Panc1 (cell line): ENCODE results near the gene ZNF607. TPM values are rescaled to one million over a fixed set of nuclear protein-coding genes. Genes with fewer than 3 reads are reported as not detected.

Source experiments
- ATAC-seq: fragments of 200-7000 bp; cut with Tn5 transposase; 2 replicates; pipeline ENCODE4 v1.9.1; 2020; ENCODE audit warnings: mild to moderate bottlenecking, moderate library complexity
- BruUV-seq: library from RNA; stranded (reverse); fragments of 400-500 nt; replicated peaks from 2 replicates; lab custom pipeline; 2021; lab: Mats Ljungman, UMichigan
- CTCF ChIA-PET: fragments of 300-600 bp; sonication (Branson Sonifier 250); formaldehyde crosslinking; loops from one replicate; lab custom pipeline; 2022; ENCODE audit warnings: antibody characterized with exemption; lab: Charles Lee
- POLR2A ChIA-PET: fragments of 300-600 bp; sonication (Branson Sonifier 250); formaldehyde crosslinking; loops from one replicate; lab custom pipeline; 2022; ENCODE audit warnings: antibody characterized with exemption; lab: Charles Lee
- DNase-seq: peaks from one replicate; pipeline ENCODE4 v3.0.0-alpha.2; 2010; ENCODE audit warnings: low read depth, low spot score
- H3K27ac ChIP-seq: 2 replicates; pipeline ENCODE4 v1.5.1; 2011; ENCODE audit warnings: mild to moderate bottlenecking, low read length, inconsistent platforms
- H3K27me3 ChIP-seq: fragments of 200-500 bp; sonication (Bioruptor generic); 2 replicates; pipeline ENCODE4 v1.6.0; 2014; ENCODE audit warnings: low read length, inconsistent platforms; ENCODE audit not compliant: control insufficient read depth, insufficient read depth
- H3K36me3 ChIP-seq: fragments of 200-500 bp; sonication (Bioruptor generic); 2 replicates; pipeline ENCODE4 v1.5.1; 2014; ENCODE audit warnings: inconsistent platforms, mild to moderate bottlenecking, low read length, moderate library complexity; ENCODE audit not compliant: control insufficient read depth, insufficient read depth
- H3K4me1 ChIP-seq: 2 replicates; pipeline ENCODE4 v1.5.1; 2011; ENCODE audit warnings: inconsistent platforms, mild to moderate bottlenecking, low read length, moderate library complexity; ENCODE audit not compliant: control insufficient read depth, insufficient read depth
- H3K4me3 ChIP-seq, 2 experiments: 2 replicates each; pipeline ENCODE4 v1.5.1; 2011 to 2012; ENCODE audit warnings: low read depth in 2 of 2, low read length in 2 of 2, mild to moderate bottlenecking in 2 of 2, inconsistent platforms in 1 of 2, moderate library complexity in 1 of 2
- H3K9me3 ChIP-seq: fragments of 200-500 bp; sonication (Bioruptor generic); 2 replicates; pipeline ENCODE4 v1.5.1; 2014; ENCODE audit warnings: low read depth, mild to moderate bottlenecking, inconsistent platforms, low read length, moderate library complexity; ENCODE audit not compliant: control insufficient read depth, insufficient read depth
- POLR2AphosphoS5 ChIP-seq: IDR thresholded peaks from 2 replicates; pipeline ENCODE4 v1.6.1; 2012; ENCODE audit warnings: mild to moderate bottlenecking, low read depth, low read length, moderate library complexity
- SIN3A ChIP-seq: IDR thresholded peaks from 2 replicates; pipeline ENCODE4 v1.6.1; 2012; ENCODE audit warnings: low read depth, mild to moderate bottlenecking, low read length, moderate library complexity, borderline replicate concordance; ENCODE audit not compliant: insufficient read depth
- TCF7L2 ChIP-seq: IDR thresholded peaks from 2 replicates; pipeline ENCODE4 v1.6.1; 2011; ENCODE audit warnings: mild to moderate bottlenecking, low read depth, low read length, inconsistent platforms
- in situ Hi-C: cut with HindIII; loops from 2 replicates; pipeline ENCODE4 v1.10.0; 2016; ENCODE audit warnings: low sequenced_read_pairs, low pct_unique_long_range_greater_than_20kb
- intact Hi-C: fragments of 100-400 bp; cut with micrococcal nuclease; formaldehyde crosslinking; loops from one replicate; pipeline ENCODE4 v1.10.0; 2022; ENCODE audit not compliant: unreplicated experiment
- total RNA-seq: library from RNA; stranded (reverse); gene quantifications from one replicate; pipeline ENCODE4 v1.2.1, GENCODE V29; 2021; ENCODE audit not compliant: unreplicated experiment
- TF ChIP-seq, protein P1 (sequence below): fragments of 450-650 bp; IDR thresholded peaks from 2 replicates; pipeline ENCODE4 v1.5.1; 2017; ENCODE audit warnings: mild to moderate bottlenecking
- TF ChIP-seq, protein P2 (sequence below), 2 experiments: IDR thresholded peaks; 2 replicates each; pipeline ENCODE4 v1.6.1; 2011 to 2012; ENCODE audit warnings: low read depth in 2 of 2, control low read depth in 1 of 2, low read length in 1 of 2, mild to moderate bottlenecking in 1 of 2, moderate library complexity in 1 of 2; ENCODE audit not compliant: insufficient read depth in 1 of 2

The ZNF607 gene
- total RNA-seq, 1 experiment from 2014 or later: 17.3 TPM

DNA sequence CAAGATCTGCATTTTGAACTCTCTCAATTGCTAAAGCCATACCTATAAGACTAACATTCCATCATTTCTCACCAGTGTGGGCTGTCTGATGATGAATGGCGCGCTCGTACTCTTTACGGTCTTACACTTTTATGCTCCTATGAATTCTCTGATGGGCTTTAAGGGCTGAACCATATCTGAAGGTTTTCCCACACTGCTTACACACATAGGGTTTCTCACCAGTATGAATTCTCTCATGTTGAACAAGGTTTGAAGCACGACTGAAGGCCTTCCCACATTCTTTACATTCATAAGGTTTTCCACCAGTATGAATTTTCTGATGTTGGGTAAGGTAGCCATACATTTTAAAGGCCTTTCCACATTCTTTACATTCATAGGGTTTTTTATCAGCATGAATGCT, 18.8 kb upstream of the ZNF607 start:
- DNase-seq (no peak), ATAC-seq (no peak)
- Histone ChIP-seq H3K27ac (no peak overlapping the region), H3K4me3 (no peak overlapping the region), H3K27me3 (no peaks in the 10 kb centered on the region), H3K4me1 (no peaks in the 10 kb centered on the region), H3K36me3 (no peaks in the 10 kb centered on the region), H3K9me3 (peaks cover 44% of the 10 kb centered on the region)
- TF ChIP-seq, protein P1, sequence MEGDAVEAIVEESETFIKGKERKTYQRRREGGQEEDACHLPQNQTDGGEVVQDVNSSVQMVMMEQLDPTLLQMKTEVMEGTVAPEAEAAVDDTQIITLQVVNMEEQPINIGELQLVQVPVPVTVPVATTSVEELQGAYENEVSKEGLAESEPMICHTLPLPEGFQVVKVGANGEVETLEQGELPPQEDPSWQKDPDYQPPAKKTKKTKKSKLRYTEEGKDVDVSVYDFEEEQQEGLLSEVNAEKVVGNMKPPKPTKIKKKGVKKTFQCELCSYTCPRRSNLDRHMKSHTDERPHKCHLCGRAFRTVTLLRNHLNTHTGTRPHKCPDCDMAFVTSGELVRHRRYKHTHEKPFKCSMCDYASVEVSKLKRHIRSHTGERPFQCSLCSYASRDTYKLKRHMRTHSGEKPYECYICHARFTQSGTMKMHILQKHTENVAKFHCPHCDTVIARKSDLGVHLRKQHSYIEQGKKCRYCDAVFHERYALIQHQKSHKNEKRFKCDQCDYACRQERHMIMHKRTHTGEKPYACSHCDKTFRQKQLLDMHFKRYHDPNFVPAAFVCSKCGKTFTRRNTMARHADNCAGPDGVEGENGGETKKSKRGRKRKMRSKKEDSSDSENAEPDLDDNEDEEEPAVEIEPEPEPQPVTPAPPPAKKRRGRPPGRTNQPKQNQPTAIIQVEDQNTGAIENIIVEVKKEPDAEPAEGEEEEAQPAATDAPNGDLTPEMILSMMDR: no peak
- no peak for TF ChIP-seq POLR2AphosphoS5
- TF ChIP-seq SIN3A: no peak
- TF ChIP-seq, protein P2, sequence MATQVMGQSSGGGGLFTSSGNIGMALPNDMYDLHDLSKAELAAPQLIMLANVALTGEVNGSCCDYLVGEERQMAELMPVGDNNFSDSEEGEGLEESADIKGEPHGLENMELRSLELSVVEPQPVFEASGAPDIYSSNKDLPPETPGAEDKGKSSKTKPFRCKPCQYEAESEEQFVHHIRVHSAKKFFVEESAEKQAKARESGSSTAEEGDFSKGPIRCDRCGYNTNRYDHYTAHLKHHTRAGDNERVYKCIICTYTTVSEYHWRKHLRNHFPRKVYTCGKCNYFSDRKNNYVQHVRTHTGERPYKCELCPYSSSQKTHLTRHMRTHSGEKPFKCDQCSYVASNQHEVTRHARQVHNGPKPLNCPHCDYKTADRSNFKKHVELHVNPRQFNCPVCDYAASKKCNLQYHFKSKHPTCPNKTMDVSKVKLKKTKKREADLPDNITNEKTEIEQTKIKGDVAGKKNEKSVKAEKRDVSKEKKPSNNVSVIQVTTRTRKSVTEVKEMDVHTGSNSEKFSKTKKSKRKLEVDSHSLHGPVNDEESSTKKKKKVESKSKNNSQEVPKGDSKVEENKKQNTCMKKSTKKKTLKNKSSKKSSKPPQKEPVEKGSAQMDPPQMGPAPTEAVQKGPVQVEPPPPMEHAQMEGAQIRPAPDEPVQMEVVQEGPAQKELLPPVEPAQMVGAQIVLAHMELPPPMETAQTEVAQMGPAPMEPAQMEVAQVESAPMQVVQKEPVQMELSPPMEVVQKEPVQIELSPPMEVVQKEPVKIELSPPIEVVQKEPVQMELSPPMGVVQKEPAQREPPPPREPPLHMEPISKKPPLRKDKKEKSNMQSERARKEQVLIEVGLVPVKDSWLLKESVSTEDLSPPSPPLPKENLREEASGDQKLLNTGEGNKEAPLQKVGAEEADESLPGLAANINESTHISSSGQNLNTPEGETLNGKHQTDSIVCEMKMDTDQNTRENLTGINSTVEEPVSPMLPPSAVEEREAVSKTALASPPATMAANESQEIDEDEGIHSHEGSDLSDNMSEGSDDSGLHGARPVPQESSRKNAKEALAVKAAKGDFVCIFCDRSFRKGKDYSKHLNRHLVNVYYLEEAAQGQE (IDR thresholded peaks at IDR 0.05; ENCODE audit: insufficient read depth in 1 of 2, low read depth in 2 of 2, low read length in 1 of 2): no peak
- TF ChIP-seq TCF7L2: no peak
- POLR2A ChIA-PET: no interaction called here
- in situ Hi-C loops (no loop called here), intact Hi-C loops (no loop called here)
- CTCF ChIA-PET: no interaction called here
- BruUV-seq: no TSS peak

DNA sequence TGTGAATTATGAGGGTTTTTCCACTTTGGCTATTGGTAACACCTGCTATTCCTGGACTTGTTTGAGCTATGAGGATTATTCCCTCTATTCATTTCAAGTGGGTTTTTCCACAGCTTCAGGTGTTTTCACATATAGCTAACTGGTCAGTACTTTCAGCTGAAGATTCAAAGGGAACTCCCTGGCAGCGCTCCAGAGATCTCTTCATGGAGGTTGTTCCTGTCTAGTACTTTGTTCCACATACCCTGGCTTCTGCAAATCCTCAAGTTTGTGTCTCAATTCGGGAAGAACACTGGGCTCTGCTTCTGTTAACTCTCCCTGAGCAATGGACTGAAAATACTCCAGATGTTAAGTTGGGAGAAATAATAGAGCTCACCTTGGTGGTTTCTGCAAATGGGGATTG, 5.6 kb upstream of the ZNF607 start:
- ChIA-PET CTCF (no interaction called here), POLR2A (no interaction called here)
- no peak for ATAC-seq
- Histone ChIP-seq H3K4me1 (no peaks in the 10 kb centered on the region), H3K36me3 (no peaks in the 10 kb centered on the region), H3K27me3 (no peaks in the 10 kb centered on the region), H3K27ac (no peak overlapping the region), H3K4me3 (no peak overlapping the region), H3K9me3 (no peaks in the 10 kb centered on the region)
- no TSS peak for BruUV-seq
- TF ChIP-seq TCF7L2: no peak
- TF ChIP-seq, protein P2 (IDR thresholded peaks at IDR 0.05; ENCODE audit: insufficient read depth in 1 of 2, low read depth in 2 of 2, low read length in 1 of 2): no peak
- TF ChIP-seq, protein P1: no peak
- TF ChIP-seq SIN3A: no peak
- no peak for TF ChIP-seq POLR2AphosphoS5
- DNase-seq: no peak
- in situ Hi-C loops (no loop called here), intact Hi-C loops (no loop called here)
